Medulla oblongata (tissue), 1 donor: ENCODE data around the gene MMP27.
"Not testable (repeated sequence)": the region's sequence is repeated elsewhere in the genome, so short reads cannot be mapped to it uniquely, and the experiment has no call there.

Experiments
- DNase-seq: peaks from one replicate; pipeline ENCODE4 v3.0.0-alpha.2; 2015; ENCODE audit errors: extremely low spot score

Gene MMP27, protein sequence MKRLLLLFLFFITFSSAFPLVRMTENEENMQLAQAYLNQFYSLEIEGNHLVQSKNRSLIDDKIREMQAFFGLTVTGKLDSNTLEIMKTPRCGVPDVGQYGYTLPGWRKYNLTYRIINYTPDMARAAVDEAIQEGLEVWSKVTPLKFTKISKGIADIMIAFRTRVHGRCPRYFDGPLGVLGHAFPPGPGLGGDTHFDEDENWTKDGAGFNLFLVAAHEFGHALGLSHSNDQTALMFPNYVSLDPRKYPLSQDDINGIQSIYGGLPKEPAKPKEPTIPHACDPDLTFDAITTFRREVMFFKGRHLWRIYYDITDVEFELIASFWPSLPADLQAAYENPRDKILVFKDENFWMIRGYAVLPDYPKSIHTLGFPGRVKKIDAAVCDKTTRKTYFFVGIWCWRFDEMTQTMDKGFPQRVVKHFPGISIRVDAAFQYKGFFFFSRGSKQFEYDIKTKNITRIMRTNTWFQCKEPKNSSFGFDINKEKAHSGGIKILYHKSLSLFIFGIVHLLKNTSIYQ

DNA sequence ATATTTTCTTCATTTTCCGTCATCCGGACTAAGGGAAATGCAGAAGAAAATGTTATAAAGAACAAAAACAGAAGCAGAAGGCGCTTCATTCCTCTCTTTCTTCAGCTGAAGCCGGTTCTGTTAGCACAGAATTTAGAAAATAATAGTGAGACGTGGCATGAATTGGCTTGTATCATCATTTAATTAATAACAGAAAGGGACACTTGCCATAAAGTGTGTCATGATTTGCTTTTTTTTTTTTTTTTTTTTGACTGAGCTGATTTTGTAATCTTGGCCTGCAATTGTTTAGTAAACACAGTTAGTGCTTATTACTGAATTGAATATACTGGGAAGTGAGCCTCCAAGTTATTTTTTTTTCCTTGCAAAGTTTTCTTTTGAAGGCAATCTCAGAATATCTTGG lies at the start of gene MMP27:
TSS of gene MMP27 (minus strand) at position 144 of the 400 bp plus-strand sequence. CDS start at position 89, 55 bp downstream.
- no peak for DNase-seq

DNA sequence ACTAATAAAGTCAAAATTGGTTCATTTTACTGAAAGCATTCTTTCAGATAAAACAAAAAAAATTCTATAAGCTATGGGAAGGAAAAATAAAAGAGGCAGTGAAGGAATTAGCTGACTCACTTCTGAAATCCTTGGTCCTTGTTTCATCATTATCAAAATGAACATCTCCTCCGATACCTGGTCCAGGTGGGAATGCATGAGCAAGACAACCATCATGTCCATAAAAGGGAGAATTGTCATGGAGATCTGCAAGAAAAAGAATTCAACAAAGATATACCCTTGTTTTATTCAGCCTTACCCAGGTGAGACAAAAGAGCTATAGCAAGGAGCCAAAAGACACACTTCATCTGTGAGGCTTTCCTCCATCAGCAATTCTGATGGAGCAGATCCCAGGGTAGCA lies 47.7 kb upstream of the MMP27 start:
- no peak for DNase-seq

DNA sequence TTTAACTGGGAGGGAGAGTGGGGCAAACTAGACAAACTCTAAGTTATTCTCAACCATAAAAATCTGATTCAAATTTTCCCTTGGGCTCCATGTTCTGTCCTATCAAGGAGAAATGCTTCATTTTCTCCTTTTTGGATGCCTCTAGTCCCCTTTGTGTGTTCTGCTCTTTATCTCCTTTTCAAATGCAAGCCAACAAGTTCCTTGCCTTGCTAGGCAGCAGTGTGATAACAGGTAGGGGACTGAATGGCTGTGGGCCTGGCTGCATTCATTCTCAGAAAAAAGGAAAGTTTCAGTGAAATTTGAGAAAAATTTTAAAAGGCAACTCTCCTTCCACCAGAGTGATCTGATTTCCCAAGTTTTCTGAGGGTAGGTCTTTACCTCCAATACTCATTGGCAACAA lies 46.1 kb upstream of the MMP27 start:
- DNase-seq, result no peak

DNA sequence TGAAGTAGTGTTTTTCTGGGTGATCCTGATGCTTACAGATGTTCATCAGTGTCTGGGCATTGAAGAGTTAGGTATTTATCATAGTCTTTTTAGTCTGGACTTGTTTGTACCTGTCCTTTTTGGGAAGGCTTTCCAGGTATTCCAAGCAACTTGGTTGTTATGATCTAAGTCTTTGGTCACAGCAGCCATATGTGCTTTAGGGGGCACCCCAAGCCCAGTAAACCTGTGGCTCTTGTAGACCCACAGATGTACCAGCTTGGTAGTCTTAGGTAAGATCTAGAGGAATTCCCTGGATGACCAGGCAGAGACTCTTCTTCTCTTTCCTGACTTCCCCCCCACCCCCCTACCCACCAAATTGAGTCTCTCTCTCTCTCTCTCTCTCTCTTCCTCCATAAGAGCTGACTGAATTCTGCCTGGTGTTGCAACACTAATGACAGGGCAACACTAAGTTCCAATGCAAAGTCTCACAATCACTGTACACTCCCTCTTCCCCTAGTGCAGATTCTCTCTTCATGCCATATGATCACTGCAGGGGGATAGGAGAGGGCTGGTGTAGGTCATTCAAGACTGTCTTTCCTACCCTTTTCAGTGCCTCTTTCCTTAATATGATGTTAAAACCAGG lies 43.6 kb upstream of the MMP27 start:
- DNase-seq, result no peak

DNA sequence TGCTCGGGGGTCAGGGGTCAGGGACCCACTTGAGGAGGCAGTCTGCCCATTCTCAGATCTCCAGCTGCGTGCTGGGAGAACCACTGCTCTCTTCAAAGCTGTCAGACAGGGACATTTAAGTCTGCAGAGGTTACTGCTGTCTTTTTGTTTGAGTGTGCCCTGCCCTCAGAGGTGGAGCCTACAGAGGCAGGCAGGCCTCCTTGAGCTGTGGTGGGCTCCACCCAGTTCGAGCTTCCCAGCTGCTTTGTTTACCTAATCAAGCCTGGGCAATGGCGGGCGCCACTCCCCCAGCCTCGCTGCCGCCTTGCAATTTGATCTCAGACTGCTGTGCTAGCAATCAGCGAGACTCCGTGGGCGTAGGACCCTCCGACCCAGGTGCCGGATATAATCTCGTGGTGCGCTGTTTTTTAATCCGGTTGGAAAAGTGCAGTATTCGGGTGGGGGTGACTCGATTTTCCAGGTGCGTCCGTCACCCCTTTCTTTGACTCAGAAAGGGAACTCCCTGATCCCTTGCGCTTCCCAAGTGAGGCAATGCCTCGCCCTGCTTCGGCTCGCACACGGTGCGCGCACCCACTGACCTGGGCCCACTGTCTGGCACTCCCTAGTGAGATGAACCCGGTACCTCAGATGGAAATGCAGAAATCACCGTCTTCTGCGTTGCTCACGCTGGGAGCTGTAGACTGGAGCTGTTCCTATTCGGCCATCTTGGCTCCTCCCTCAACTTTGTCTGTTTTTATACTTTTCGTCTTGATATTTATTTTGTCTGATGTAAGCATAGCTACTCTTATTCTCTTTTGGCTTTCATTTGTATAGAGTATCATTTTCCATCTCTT lies 41.4 kb upstream of the MMP27 start:
- DNase-seq, result not testable (repeated sequence)

DNA sequence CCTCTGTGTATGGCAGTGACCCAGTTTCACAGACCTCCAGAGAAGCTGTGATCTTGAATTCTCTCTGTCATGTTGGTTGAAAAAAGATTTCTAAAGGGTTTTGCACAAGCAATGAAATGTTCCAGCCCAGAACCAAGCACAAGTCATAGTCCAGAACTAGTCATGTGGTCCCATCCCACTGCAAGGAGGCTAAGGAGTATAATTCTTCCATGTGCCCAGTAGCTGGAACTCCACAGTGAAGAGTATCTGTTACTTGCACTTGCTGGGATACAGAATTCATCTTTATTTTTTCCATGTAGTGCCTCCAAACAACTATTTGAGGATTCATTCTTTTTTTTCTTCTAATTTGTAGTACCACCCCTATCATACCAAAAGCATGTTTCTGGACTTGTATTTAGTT lies 29.1 kb upstream of the MMP27 start:
- no peak for DNase-seq

DNA sequence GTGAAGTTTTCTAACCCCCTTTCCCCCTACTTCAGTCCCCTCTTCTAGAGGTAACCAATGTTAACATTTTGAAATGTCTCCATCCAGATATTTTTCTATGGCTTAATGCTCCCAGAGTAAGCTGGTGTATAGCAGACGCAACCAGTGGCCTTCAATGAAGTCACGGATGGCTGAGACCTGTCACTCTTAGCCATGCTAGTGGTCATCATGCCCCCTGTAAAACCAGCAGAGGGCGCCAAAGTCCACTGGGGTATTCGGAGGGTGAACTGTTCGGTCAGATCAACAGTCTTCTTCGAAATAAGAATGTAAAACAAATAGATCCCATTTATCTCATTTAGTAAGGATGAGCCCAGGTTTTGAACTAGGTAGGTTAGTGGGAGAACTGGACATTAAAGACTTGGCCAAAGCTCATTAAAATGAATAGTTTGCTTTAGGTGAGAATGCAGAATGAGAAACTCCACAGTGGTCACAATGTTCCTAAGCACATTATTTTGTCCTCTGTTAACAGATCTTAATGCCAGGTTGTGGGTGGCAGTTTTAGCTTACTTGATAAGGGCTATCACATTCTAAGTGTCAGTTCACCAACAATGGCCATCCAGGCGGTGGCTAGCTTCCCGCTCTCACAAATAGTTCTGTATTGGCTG lies 27.8 kb upstream of the MMP27 start:
- DNase-seq, result peak; percentile 12

DNA sequence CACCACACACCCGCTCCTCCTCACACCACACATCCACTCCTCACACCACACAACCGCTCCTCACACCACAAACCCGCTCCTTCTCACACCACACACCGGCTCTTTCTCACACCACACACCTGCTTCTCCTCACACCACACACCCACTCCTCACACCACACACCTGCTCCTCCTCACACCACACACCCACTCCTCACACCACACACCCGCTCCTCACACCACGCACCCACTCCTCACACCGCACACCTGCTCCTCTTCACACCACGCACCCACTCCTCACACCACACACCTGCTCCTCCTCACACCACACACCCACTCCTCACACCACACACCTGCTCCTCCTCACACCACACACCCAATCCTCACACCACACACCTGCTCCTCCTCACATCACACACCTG lies 25.4 kb upstream of the MMP27 start:
- not testable (repeated sequence) for DNase-seq

DNA sequence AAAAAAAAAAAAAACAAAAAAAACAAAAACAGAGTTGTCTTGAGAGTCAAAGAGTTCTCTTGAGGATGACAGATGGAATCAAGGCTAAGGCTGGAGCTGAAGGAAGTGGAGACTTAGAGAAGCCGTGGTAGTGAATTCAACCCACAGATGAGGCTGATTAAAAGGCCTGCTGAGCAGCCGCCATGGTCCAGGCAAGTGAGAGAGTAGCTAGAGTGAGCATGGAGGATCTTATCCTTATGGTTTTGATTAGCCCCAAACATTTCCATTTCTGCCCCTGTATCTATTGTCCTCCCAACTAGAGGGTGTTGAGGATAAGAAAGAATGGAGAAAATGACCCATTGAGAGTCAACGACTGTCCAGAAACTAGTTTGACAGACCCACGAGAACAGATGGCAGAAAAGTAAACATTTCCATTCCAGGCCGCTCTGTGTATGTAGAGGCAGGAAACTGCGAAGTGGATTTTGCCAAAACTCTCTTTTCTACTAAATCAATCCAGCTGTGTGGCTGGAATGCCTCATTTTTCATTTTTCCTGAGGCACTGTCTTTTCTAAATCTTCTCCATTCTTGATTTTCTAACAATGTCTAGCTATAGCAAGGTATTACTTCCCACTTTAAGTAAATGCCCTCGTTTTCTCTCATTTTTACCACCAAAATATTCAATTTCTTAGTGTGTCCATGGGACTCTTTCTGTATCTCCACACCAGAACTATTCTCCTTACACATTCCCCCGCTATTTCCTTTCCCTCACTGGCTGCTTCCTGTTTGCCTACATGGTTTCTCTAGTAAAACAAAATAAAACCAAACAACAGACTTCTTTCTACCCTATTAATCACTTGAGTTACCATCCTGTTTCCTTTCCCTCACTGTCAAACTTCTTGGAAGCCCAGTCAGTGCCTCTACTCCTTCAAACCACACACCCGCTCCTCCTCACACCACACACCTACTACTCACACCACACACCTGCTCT lies 24.6 kb upstream of the MMP27 start:
- no peak for DNase-seq

DNA sequence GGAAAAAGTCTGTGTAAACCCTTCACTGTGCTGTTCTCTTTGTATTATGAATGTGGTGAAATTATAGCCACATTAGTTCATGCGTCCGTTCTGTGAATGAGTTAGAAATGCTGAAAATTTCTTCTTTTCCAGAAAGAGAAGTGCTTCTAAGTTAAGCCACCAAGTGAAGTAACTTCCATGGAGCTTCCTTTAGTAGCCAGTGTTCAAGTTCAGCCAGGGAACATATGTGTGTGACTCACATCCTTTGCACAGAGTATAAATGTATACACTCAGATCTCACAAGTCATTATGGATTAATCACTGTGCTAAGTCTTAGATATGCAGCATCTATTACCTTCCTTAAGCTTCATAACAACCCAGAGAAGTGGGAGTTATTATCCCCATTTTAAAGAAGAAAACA lies 22.3 kb upstream of the MMP27 start:
- DNase-seq, result no peak

DNA sequence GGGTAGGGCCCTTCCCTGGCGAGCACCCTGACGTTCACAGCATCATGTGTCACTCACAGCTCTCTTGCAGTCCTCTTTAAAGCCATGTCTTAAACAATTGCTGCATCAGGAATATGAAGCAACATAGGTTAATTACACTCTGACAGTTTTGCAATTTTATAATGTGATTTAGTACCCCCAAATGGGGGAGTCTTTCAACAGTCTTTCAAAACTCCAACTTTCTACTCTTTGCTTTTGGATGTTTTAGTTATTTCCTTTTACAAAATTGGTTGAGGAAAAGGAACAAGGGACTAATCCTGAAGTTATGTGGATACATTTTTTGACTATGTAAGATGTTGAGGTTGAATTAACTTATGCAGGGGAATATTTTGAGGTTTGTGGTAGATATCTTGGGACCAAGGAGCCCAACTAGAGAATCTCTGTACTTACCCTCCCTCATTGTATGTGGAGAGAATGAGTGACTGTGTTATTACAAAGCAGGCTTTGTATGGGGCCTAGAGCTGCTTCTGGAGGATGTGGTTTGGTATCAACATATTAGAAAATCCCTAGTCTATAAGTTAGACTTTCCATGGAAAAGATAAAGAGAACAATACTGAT lies 19.4 kb upstream of the MMP27 start, which contains the start of gene MMP8:
TSS of gene MMP8 (minus strand) at position 51 of the 597 bp plus-strand sequence. CDS start 99 bp downstream, outside the sequence.
- peak; percentile 42 for DNase-seq

DNA sequence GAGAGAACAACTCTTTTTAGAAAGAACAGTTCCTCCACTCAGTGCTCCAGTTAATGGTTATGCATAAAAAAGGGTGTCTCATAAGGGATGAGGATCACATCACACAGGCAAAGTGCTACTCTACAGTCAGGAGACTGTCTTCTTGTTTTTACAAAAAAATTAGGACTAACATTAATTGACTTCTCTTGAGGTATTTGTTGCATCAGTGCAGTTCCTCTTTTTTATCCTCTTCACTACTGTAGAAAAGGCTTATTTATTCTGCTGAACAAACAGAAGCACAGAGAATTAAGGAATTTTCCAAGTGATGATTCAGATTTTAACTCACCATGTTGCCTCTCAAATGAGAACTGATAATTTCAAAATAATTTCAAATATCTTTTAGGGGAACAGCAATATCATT lies 17.3 kb upstream of the MMP27 start:
- DNase-seq, result no peak

DNA sequence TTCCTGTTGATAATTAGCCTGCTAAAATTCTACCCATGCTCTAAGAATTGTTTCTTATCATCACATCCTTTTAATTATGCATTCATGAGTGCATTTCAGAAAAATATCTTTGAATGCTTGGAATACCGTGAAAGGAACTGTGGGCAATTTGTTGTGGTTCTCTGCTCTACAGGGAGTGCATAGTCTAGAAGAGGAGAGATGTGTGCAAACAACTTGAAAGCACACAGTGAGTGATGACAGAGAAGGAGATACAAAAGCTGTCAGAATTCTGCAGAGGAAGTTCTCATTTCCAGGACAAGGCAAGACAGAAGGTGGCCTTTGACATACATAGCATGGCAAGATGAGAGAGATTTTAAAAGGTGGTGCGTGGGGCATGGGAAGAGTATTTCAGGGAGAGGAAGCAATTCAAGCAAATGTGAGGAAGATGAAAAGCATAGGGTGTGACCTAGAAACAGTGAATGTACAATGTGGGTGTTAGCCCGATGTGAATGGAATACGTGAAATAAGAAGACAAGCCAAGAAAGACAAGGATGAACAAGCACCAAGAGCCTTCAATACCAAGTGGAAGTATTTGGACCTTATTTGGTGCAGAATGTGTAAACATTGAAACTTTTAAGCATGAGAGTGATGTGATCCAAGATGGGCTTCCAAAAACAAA lies 14.2 kb upstream of the MMP27 start:
- DNase-seq, result no peak

DNA sequence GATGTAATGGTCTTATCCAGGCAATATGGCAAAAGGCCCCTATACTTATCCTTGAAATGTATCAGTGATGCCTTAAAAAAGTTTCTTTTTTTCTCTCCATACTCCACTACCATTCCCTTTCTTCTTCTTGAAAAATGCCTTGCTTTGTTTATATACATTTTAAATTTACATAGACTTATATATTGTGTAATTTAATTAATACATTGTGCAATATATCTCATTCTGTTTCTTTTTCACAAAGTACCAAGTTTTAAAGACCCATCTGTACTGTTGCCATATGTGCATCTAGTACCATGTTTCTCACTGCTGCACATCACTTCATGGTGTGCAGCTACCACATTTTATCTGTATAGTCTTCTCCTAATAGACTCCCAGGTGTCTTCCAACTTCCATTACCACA lies 11.7 kb upstream of the MMP27 start:
- no peak for DNase-seq

DNA sequence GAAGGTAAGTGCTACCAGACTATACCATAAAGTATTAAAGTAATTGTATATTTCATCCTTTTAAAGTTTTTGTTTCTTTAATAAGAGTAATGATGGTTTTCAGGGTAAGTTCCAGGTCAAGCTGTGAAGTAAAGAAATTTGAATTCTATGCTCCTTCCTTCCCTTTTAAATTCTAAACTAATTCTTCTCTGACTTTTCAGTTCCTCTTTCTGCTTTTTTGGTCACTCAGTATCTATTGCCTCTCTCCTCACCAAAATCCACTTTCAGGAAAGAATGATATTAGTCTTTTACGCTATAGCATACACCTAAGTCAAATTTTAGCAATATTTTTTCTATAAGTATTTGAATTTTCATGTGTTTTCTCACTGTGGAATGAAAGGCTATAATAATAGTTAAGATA lies 11.0 kb upstream of the MMP27 start:
- DNase-seq, result no peak

DNA sequence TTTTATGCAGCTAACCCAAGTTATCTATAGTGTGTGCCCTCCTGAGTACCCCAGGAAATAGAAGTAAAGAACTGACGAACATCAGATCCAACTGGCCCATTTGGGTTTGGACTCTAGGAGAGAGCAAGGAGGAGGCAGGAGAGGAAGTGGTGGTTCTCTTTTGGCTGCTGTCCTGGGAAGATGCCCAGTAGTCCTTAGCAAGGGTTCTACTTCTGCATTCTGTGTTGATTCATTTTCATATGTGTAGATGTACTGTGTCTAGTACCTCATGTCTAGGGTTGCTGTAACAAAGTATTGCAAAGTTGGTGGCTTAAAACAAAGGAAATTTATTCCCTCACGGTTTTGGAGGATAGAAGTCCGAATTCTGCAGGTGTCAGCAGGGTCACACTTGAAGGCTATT lies 6.6 kb upstream of the MMP27 start:
- no peak for DNase-seq

DNA sequence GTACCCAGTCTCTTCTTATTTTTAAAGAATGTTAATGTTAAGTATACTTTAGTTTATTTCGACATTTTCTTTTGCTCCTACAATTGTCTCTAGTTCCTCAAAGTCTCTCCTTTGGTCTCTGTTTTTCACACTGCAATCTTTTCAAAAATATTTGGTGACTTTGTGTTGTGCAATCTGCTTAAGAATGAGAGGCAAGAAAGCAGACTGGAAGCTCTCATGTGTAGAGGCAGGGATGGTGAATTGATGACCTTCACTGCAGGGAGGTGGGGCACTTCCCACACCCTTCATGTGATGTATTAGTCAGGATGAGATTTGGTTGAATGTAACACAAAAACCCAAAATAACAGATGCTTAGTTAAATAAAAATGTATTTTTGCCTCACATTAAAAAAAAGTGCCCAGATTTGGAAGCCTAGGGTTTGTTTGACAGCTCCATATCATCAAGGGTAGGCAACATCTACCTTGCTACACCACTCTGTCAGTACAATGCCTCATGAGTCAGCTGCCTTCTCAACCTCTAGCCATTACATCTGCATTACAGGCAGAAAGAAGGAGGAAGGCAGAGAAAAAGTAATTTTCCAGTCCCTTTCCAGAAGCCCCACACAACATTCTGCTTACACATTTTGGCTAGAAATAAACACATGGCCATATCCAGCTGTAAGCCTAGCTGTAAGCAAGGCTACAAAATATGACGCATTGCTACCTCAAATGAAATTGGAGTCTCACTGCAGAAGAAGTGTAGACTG lies 3.8 kb upstream of the MMP27 start:
- no peak for DNase-seq

DNA sequence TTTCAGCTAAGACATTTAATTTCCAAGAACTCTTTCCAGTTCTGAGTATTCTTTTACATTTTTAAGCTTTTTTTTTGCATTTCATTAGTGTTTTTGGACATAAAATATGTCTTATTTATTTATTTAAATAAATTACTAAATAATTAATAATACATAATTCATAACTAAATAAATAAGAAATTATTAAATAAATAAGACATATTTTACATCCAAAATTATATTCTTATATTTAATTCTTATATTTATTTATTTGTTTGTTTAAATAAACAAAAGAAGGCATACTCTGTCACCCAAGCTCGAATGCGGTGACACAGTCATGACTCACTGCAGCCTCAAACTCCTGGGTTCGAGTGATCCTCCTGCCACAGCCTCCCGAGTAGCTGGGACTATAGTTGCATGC lies 3.1 kb upstream of the MMP27 start:
- no peak for DNase-seq

DNA sequence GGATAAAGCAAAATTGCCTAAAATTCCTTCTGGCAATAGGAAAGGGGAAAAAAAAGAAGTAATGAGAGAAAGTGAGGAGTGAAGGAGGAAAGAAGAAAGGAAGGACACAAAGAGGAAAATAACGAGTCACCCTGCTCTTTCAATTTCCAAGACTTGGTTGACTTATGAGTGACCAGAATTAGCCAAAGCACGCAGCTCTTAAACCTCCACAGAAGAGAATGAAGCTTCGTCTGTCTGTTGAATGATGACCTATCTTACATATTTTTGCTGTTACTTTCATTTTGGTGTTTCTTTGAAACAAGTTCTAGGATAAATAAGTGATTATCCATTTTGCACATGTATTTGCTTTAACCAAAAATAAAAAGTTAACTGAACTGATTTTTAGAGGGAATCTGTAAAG lies 728 bp downstream of the MMP27 start:
- DNase-seq, result no peak
